CD14-positive monocyte (primary cell): ENCODE measurements around the gene MSN. TPM values are rescaled to one million over a fixed set of nuclear protein-coding genes. Genes with fewer than 3 reads are reported as not detected.

Experiments used
- DNase-seq, 3 donors: peaks; one replicate each; pipeline ENCODE4 v3.0.0-alpha.2; 2011 to 2022
- H2AFZ ChIP-seq: 2 replicates; pipeline ENCODE4 v1.6.0; 2012; ENCODE audit warnings: mild to moderate bottlenecking, low read depth, low read length, inconsistent platforms; ENCODE audit not compliant: insufficient read depth, poor library complexity, severe bottlenecking
- H3K27ac ChIP-seq, 2 donors: 1 replicate in 1 of 2; 2 replicates in 1 of 2; pipeline ENCODE4 v1.5.1; 2012 to 2013; ENCODE audit warnings: low read length in 2 of 2, control low read depth in 1 of 2, inconsistent platforms in 1 of 2, low read depth in 1 of 2, mild to moderate bottlenecking in 1 of 2
- H3K27me3 ChIP-seq, 2 donors: one replicate each; pipeline versions ENCODE4 v1.6.0 to v1.6.1; 2011 to 2013; ENCODE audit warnings: low read length in 2 of 2; ENCODE audit not compliant: control insufficient read depth in 2 of 2, insufficient read depth in 2 of 2
- H3K36me3 ChIP-seq, 2 donors: replicated peaks in 1 of 2; 1 replicate in 1 of 2; 2 replicates in 1 of 2; pipeline versions ENCODE4 v1.5.1 to v1.6.1; 2012 to 2013; ENCODE audit warnings: low read length in 2 of 2, control low read depth in 1 of 2, inconsistent platforms in 1 of 2, mild to moderate bottlenecking in 1 of 2; ENCODE audit not compliant: insufficient read depth in 2 of 2, control insufficient read depth in 1 of 2
- H3K4me1 ChIP-seq, 2 donors: 1 replicate in 1 of 2; 2 replicates in 1 of 2; pipeline versions ENCODE4 v1.5.1 to v1.6.1; 2012 to 2013; ENCODE audit warnings: low read length in 2 of 2, control low read depth in 1 of 2, inconsistent platforms in 1 of 2, mild to moderate bottlenecking in 1 of 2, moderate library complexity in 1 of 2; ENCODE audit not compliant: insufficient read depth in 2 of 2, control insufficient read depth in 1 of 2
- H3K4me2 ChIP-seq: replicated peaks from 2 replicates; pipeline ENCODE3; 2012; ENCODE audit warnings: low read length, moderate library complexity, mild to moderate bottlenecking; ENCODE audit not compliant: poor library complexity, severe bottlenecking; ENCODE audit errors: extremely low read depth
- H3K4me3 ChIP-seq, 3 experiments: fragments of 200-600 bp in 1 of 3; sonication (generic) in 1 of 3; replicated peaks in 1 of 3; 1 replicate in 2 of 3; 2 replicates in 1 of 3; pipeline ENCODE4 v1.5.1; 2011 to 2013; ENCODE audit warnings: low read length in 3 of 3, mild to moderate bottlenecking in 3 of 3, control low read depth in 2 of 3, low read depth in 2 of 3, inconsistent platforms in 1 of 3, moderate library complexity in 1 of 3
- H3K79me2 ChIP-seq: 2 replicates; pipeline ENCODE4 v1.6.0; 2012; ENCODE audit warnings: mild to moderate bottlenecking, control low read depth, inconsistent platforms, low read length, moderate library complexity; ENCODE audit not compliant: insufficient read depth
- H3K9ac ChIP-seq: 2 replicates; pipeline ENCODE4 v1.6.0; 2017; ENCODE audit warnings: low read length, mild to moderate bottlenecking; ENCODE audit not compliant: insufficient read depth, poor library complexity, severe bottlenecking
- H3K9me3 ChIP-seq, 2 donors: replicated peaks in 1 of 2; 1 replicate in 1 of 2; 2 replicates in 1 of 2; pipeline versions ENCODE4 v1.5.1 to v1.6.1; 2012 to 2013; ENCODE audit warnings: low read length in 2 of 2, control low read depth in 1 of 2; ENCODE audit not compliant: control insufficient read depth in 1 of 2, insufficient read depth in 1 of 2
- H4K20me1 ChIP-seq: 2 replicates; pipeline ENCODE4 v1.6.0; 2012; ENCODE audit warnings: mild to moderate bottlenecking, low read length, control low read depth, moderate library complexity; ENCODE audit not compliant: insufficient read depth
- H3K27ac Mint-ChIP-seq, 7 donors: one replicate each; pipeline ENCODE4 v1.8.0; 2020; ENCODE audit warnings: mild to moderate bottlenecking in 7 of 7, mixed read lengths in 7 of 7, moderate library complexity in 6 of 7, inconsistent platforms in 2 of 7
- H3K27me3 Mint-ChIP-seq, 3 donors: one replicate each; pipeline ENCODE4 v1.8.0; 2021 to 2022; ENCODE audit warnings: low read depth in 3 of 3, mild to moderate bottlenecking in 3 of 3, mixed read lengths in 3 of 3, moderate library complexity in 3 of 3, inconsistent platforms in 1 of 3
- H3K36me3 Mint-ChIP-seq, 2 donors: one replicate each; pipeline ENCODE4 v1.8.0; 2020; ENCODE audit warnings: mixed read lengths in 2 of 2, inconsistent platforms in 1 of 2, mild to moderate bottlenecking in 1 of 2
- H3K4me1 Mint-ChIP-seq: one replicate; pipeline ENCODE4 v1.8.0; 2020; ENCODE audit warnings: mild to moderate bottlenecking, mixed read lengths
- H3K4me3 Mint-ChIP-seq, 2 donors: one replicate each; pipeline ENCODE4 v1.8.0; 2020; ENCODE audit warnings: mild to moderate bottlenecking in 2 of 2, mixed read lengths in 2 of 2, moderate library complexity in 1 of 2
- H3K9me3 Mint-ChIP-seq, 7 donors: one replicate each; pipeline ENCODE4 v1.8.0; 2020 to 2022; ENCODE audit warnings: mixed read lengths in 7 of 7, mild to moderate bottlenecking in 6 of 7, moderate library complexity in 6 of 7, inconsistent platforms in 2 of 7
- CTCF ChIP-seq: fragments of 200-600 bp; IDR thresholded peaks from one replicate; pipeline ENCODE4 v1.8.0; 2022; ENCODE audit warnings: antibody characterized with exemption, mild to moderate bottlenecking
- WGBS: methylation state at CpG from one replicate; pipeline ENCODE4 v1.1.5; 2013; ENCODE audit warnings: missing lambda C conversion rate; ENCODE audit not compliant: insufficient coverage; 5-methylcytosine and 5-hydroxymethylcytosine counted together
- intact Hi-C, 2 donors: fragments of 100-400 bp; cut with micrococcal nuclease; formaldehyde crosslinking; loops; one replicate each; pipeline versions ENCODE4 v1.15.0 to v1.15.1; 2023
- polyA plus RNA-seq, 3 donors: library from polyadenylated mRNA; depleted of rRNA in 1 of 3; unstranded in 2 of 3; stranded (reverse) in 1 of 3; fragments of 300-500 nt in 2 of 3; fragments of >200 nt in 1 of 3; fragmentation: Illumina TruSeq in 2 of 3; gene quantifications; 1 replicate in 2 of 3; 2 replicates in 1 of 3; pipeline ENCODE4 v1.2.3, GENCODE V29; 2012 to 2021

The MSN gene
- polyA plus RNA-seq, 3 donors: 441 to 888 (median 691) TPM

DNA sequence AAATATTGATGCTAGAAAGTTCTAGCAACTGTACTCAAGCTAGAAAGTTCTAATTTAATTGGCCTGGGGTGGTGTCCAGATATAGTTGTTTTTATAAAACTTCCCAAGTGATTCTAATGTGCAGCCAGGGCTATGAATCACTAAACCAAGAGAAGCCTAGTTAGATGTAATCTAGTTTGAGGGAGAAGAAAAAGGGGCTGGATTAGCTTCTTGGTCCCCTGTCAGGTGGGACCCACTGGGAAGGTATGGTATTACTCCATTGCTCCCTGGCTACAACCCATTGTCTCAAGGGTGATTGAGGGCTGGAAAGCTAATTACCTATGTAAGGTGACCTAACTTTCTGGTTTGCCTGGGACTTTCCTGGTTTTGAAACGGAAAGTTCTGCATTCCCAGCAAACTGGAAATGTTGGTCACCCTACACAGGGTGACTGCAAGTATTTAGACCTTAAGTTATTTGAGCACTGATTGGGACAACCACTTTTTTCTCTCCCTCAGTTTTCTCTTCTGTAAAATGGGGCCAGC, 23.9 kb upstream of the MSN start:
- Mint-ChIP-seq H3K27ac (no peak overlapping the region), H3K36me3 (no peaks in the 10 kb centered on the region), H3K9me3 (peaks cover 0 to 2% (median 0%) of the 10 kb centered on the region in 7 donors), H3K27me3 (peaks cover 0 to 50% (median 2%) of the 10 kb centered on the region in 3 donors), H3K4me3 (no peak overlapping the region), H3K4me1 (peaks cover 25% of the 10 kb centered on the region)
- no peak overlapping the region for H3K4me2 ChIP-seq
- H3K9me3 ChIP-seq: no peaks in the 10 kb centered on the region
- no peak overlapping the region for H3K4me3 ChIP-seq
- H3K79me2 ChIP-seq: no peaks in the 10 kb centered on the region
- no CpG with 5 or more reads among the region's 1 CpG for WGBS
- H3K27ac ChIP-seq: no peak overlapping the region
- intact Hi-C loops: no loop called here
- no peak for TF ChIP-seq CTCF
- peaks cover 0 to 38% of the 10 kb centered on the region in 2 donors for H3K27me3 ChIP-seq
- no peak for DNase-seq
- H3K36me3 ChIP-seq: no peaks in the 10 kb centered on the region
- H3K4me1 ChIP-seq: peaks cover 16 to 17% of the 10 kb centered on the region in 2 donors
- H3K9ac ChIP-seq: no peak overlapping the region
- no peaks in the 10 kb centered on the region for H4K20me1 ChIP-seq
- H2AFZ ChIP-seq: no peak overlapping the region

GRCh38 chrX:65644621-65645289, 22.7 kb upstream of the MSN start:
- Mint-ChIP-seq H3K9me3 (peaks cover 0 to 2% (median 0%) of the 10 kb centered on the region in 7 donors), H3K27ac (peak overlapping the region in 5 of 7 donors; percentile 10 to 66 (median 28)), H3K27me3 (peaks cover 0 to 41% (median 2%) of the 10 kb centered on the region in 3 donors), H3K4me3 (no peak overlapping the region), H3K36me3 (no peaks in the 10 kb centered on the region), H3K4me1 (peaks cover 25% of the 10 kb centered on the region)
- Histone ChIP-seq H3K79me2 (no peaks in the 10 kb centered on the region), H3K27ac (peak overlapping the region in 1 of 2 donors; percentile 18), H3K27me3 (peaks cover 0 to 33% of the 10 kb centered on the region in 2 donors), H3K36me3 (no peaks in the 10 kb centered on the region), H3K9ac (no peak overlapping the region), H3K4me3 (no peak overlapping the region), H4K20me1 (no peaks in the 10 kb centered on the region), H3K9me3 (no peaks in the 10 kb centered on the region), H3K4me1 (peaks cover 16 to 17% of the 10 kb centered on the region in 2 donors), H3K4me2 (no peak overlapping the region), H2AFZ (peak overlapping the region; percentile 23)
- no CpG with 5 or more reads among the region's 1 CpG for WGBS
- DNase-seq: peak; percentile 52 to 61 (median 57)
- intact Hi-C loops: no loop called here
- no peak for TF ChIP-seq CTCF
